Endothelial cell of umbilical vein (primary cell): ENCODE data around the gene FAM210A. TPM values are rescaled to one million over a fixed set of nuclear protein-coding genes. Genes with fewer than 3 reads are reported as not detected.

Experiments
- BruUV-seq: library from RNA; stranded (reverse); fragments of 400-500 nt; replicated peaks from 2 replicates; lab custom pipeline; 2021; lab: Mats Ljungman, UMichigan
- CTCF ChIA-PET: fragments of 300-600, 350-600 bp; sonication (Branson Sonifier 250); formaldehyde crosslinking; loops from one replicate; lab custom pipeline; 2021; ENCODE audit warnings: antibody characterized with exemption, inconsistent platforms; lab: Charles Lee
- POLR2A ChIA-PET: fragments of 300-600, 350-600 bp; sonication (Branson Sonifier 250); formaldehyde crosslinking; loops from one replicate; lab custom pipeline; 2021; ENCODE audit warnings: antibody characterized with exemption, inconsistent platforms; lab: Charles Lee
- DNase-seq: peaks from one replicate; pipeline ENCODE4 v3.0.0-alpha.2; 2011; ENCODE audit warnings: low read depth, low spot score
- FAIRE-seq: peaks from 2 replicates; lab custom pipeline; 2011; peaks lifted over from hg19 to GRCh38; lab: Jason Lieb, UNC
- H2AFZ ChIP-seq: 2 replicates; pipeline ENCODE4 v1.6.0; 2012; ENCODE audit warnings: low read depth, low read length, control low read depth, inconsistent platforms
- H3K27ac ChIP-seq: 2 replicates; pipeline ENCODE4 v1.5.1; 2011; ENCODE audit warnings: low read depth, mild to moderate bottlenecking, control low read depth, low read length, moderate library complexity; ENCODE audit not compliant: insufficient read depth
- H3K27me3 ChIP-seq, 2 experiments: 2 replicates each; pipeline versions ENCODE4 v1.6.0 to v1.6.1; 2011; ENCODE audit warnings: low read length in 2 of 2, mixed read lengths in 1 of 2; ENCODE audit not compliant: control insufficient read depth in 2 of 2, insufficient read depth in 2 of 2
- H3K36me3 ChIP-seq, 2 experiments: 2 replicates in 1 of 2; 3 replicates in 1 of 2; pipeline ENCODE4 v1.5.1; 2011; ENCODE audit warnings: low read length in 2 of 2, mild to moderate bottlenecking in 1 of 2, moderate library complexity in 1 of 2; ENCODE audit not compliant: control insufficient read depth in 2 of 2, insufficient read depth in 2 of 2; ENCODE audit errors: extremely low read depth in 1 of 2
- H3K4me1 ChIP-seq: 3 replicates; pipeline ENCODE4 v1.5.1; 2011; ENCODE audit warnings: mild to moderate bottlenecking, low read length; ENCODE audit not compliant: control insufficient read depth, insufficient read depth; ENCODE audit errors: extremely low read depth
- H3K4me2 ChIP-seq: 2 replicates; pipeline ENCODE4 v1.6.1; 2011; ENCODE audit warnings: low read length, control low read depth, mixed read lengths; ENCODE audit not compliant: insufficient read depth
- H3K4me3 ChIP-seq, 3 experiments: fragments of 200-600 bp in 1 of 3; sonication (generic), shearing (Covaris generic) in 1 of 3; replicated peaks in 1 of 3; 2 replicates each; pipeline ENCODE4 v1.5.1; 2011 to 2016; ENCODE audit warnings: control low read depth in 3 of 3, low read length in 3 of 3, mild to moderate bottlenecking in 2 of 3, inconsistent platforms in 1 of 3, low read depth in 1 of 3, moderate library complexity in 1 of 3; ENCODE audit not compliant: insufficient read depth in 1 of 3
- H3K79me2 ChIP-seq: 2 replicates; pipeline ENCODE4 v1.6.0; 2012; ENCODE audit warnings: low read length, inconsistent platforms; ENCODE audit not compliant: control insufficient read depth, insufficient read depth
- H3K9ac ChIP-seq: replicated peaks from 2 replicates; pipeline ENCODE3; 2011; ENCODE audit warnings: low read length, control low read depth; ENCODE audit not compliant: insufficient read depth; ENCODE audit errors: extremely low read depth
- H3K9me1 ChIP-seq: replicated peaks from 3 replicates; pipeline ENCODE4 v1.6.0; 2011; ENCODE audit warnings: mild to moderate bottlenecking, low read length; ENCODE audit not compliant: control insufficient read depth, insufficient read depth; ENCODE audit errors: extremely low read depth
- H3K9me3 ChIP-seq: replicated peaks from 2 replicates; pipeline ENCODE4 v1.5.1; 2012; ENCODE audit warnings: low read length, inconsistent platforms; ENCODE audit not compliant: control insufficient read depth, insufficient read depth
- H4K20me1 ChIP-seq: replicated peaks from 2 replicates; pipeline ENCODE3; 2011; ENCODE audit warnings: mild to moderate bottlenecking, low read length; ENCODE audit not compliant: control insufficient read depth, insufficient read depth; ENCODE audit errors: extremely low read depth
- CTCF ChIP-seq, 2 donors: IDR thresholded peaks; 1 replicate in 1 of 2; 2 replicates in 1 of 2; pipeline ENCODE4 v1.5.1; 2011; ENCODE audit warnings: low read length in 2 of 2, mild to moderate bottlenecking in 2 of 2, moderate library complexity in 2 of 2, control low read depth in 1 of 2, inconsistent platforms in 1 of 2, low read depth in 1 of 2; ENCODE audit not compliant: insufficient read depth in 1 of 2; ENCODE audit errors: extremely low read depth in 1 of 2
- EZH2 ChIP-seq: IDR thresholded peaks from 2 replicates; pipeline ENCODE4 v1.6.1; 2012; ENCODE audit warnings: borderline replicate concordance, low read depth, mild to moderate bottlenecking, moderate library complexity, low read length, inconsistent platforms; ENCODE audit not compliant: severe bottlenecking
- GATA2 ChIP-seq: IDR thresholded peaks from 2 replicates; pipeline ENCODE4 v1.7.0; 2011; ENCODE audit warnings: low read depth, mild to moderate bottlenecking, moderate library complexity, mixed read lengths, low read length; ENCODE audit not compliant: insufficient read length, insufficient read depth
- JUN ChIP-seq: IDR thresholded peaks from 2 replicates; pipeline ENCODE4 v1.6.1; 2011; ENCODE audit warnings: borderline replicate concordance, low read depth; ENCODE audit not compliant: insufficient read length, insufficient read depth
- MYC ChIP-seq: IDR thresholded peaks from one replicate; pipeline ENCODE4 v1.6.1; 2011; ENCODE audit warnings: mild to moderate bottlenecking, low read depth, low read length
- POLR2A ChIP-seq: IDR thresholded peaks from 2 replicates; pipeline ENCODE4 v1.6.1; 2012; ENCODE audit warnings: low read depth, mild to moderate bottlenecking, control low read depth, low read length
- POLR2AphosphoS5 ChIP-seq: IDR thresholded peaks from 2 replicates; pipeline ENCODE4 v1.6.1; 2012; ENCODE audit warnings: low read depth, mild to moderate bottlenecking, control low read depth, low read length, moderate library complexity; ENCODE audit not compliant: insufficient read depth
- dilution Hi-C: fragments of 300-500 bp; cut with MboI; formaldehyde crosslinking; loops from one replicate; pipeline ENCODE4 v1.15.0; 2019; ENCODE audit warnings: low sequenced_read_pairs; ENCODE audit not compliant: extremely low pct_ligation_motif_present
- intact Hi-C: fragments of 100-400 bp; cut with micrococcal nuclease; formaldehyde crosslinking; loops from one replicate; pipeline ENCODE4 v1.10.0; 2022
- polyA plus RNA-seq, 4 experiments: library from polyadenylated mRNA; depleted of rRNA in 3 of 4; stranded (reverse) in 3 of 4; unstranded in 1 of 4; fragments of >200 nt; gene quantifications; 2 replicates each; pipeline versions ENCODE4 v1.2.1 to v1.2.3, GENCODE V29; 2011 to 2012; ENCODE audit warnings: missing spikeins in 1 of 4
- total RNA-seq: library from RNA; stranded (reverse); gene quantifications from 2 replicates; pipeline ENCODE4 v1.2.3, GENCODE V29; 2021

Gene FAM210A
- total and polyA plus RNA-seq, 2 donors (not counting 3 experiments of a cell fraction or from before 2014, with no cell fraction given): 7.1 to 17.3 TPM

DNA sequence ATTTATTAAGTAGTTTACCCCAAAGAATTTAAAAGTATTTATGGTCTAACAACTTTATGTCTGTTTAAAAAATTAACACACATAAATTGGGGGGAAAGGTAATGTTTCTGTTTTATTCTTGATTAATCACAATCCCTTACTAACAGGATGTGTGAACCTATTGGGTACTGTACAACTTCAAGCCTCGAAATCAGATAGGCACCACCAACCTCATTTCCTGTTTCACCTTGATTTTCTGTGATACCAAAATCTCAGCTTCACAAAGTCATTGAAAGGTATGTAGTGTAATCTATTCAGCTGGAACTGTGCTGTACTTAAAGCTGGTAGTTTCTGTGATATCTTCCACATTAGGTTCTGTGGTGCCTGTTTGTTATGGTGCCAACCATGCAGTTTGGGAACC is 4.1 kb upstream of the FAM210A start:
- peak; percentile 35 for FAIRE-seq
- dilution Hi-C loops: no loop called here

More for the DNA sequence above, 4.1 kb upstream of the FAM210A start:
- Histone ChIP-seq H3K27ac (no peak overlapping the region), H3K9ac (no peak overlapping the region), H3K4me2 (no peak overlapping the region), H3K9me1 (no peaks in the 10 kb centered on the region), H3K36me3 (no peaks in the 10 kb centered on the region), H3K27me3 (no peaks in the 10 kb centered on the region), H3K4me1 (peaks cover 14% of the 10 kb centered on the region), H3K79me2 (peaks cover 41% of the 10 kb centered on the region), H3K9me3 (no peaks in the 10 kb centered on the region), H4K20me1 (no peaks in the 10 kb centered on the region), H2AFZ (no peak overlapping the region), H3K4me3 (no peak overlapping the region)
- ChIA-PET POLR2A (no interaction called here), CTCF (no interaction called here)
- TF ChIP-seq GATA2: no peak
- no peak for TF ChIP-seq JUN
- TF ChIP-seq POLR2A: no peak
- TF ChIP-seq EZH2: no peak
- TF ChIP-seq MYC: no peak
- no peak for TF ChIP-seq POLR2AphosphoS5
- no peak for TF ChIP-seq CTCF (IDR thresholded peaks at IDR 0.05; ENCODE audit: extremely low read depth in 1 of 2, insufficient read depth in 1 of 2, low read depth in 1 of 2, low read length in 2 of 2)
- intact Hi-C loops: no loop called here
- no peak for DNase-seq
- no TSS peak for BruUV-seq
